ENCODE data around the gene ASPSCR1. TPM values are rescaled to one million over a fixed set of nuclear protein-coding genes. Genes with fewer than 3 reads are reported as not detected.

ASPSCR1 gene
- total and polyA plus RNA-seq, 10 of the 15 experiments (the other 5 are each of a cell fraction or from before 2014, with no cell fraction given): 1.5 to 48.4 (median 25.4) TPM

GRCh38 chr17:82058855-82059249, 81.4 kb downstream of the ASPSCR1 start:
- Histone ChIP-seq H3K9me3 (replicated peaks; ENCODE audit: control insufficient read depth, insufficient read depth, low read length) (no peaks in the 10 kb centered on the region), H4K20me1 (ENCODE audit: control insufficient read depth, insufficient read depth) (no peaks in the 10 kb centered on the region), H3K36me3 (ENCODE audit: control insufficient read depth in 2 of 2, insufficient read depth in 2 of 2, low read length in 1 of 2) (peaks cover 3 to 36% of the 10 kb centered on the region in 2 experiments), H3K27ac (ENCODE audit: control insufficient read depth, insufficient read depth) (no peak overlapping the region), H2AFZ (ENCODE audit: control insufficient read depth, low read depth, low read length) (no peak overlapping the region), H3K4me1 (ENCODE audit: control insufficient read depth, insufficient read depth, low read length) (no peaks in the 10 kb centered on the region; the same call in 1 of the 2 replicates), H3K4me2 (ENCODE audit: control insufficient read depth, insufficient read depth) (no peak overlapping the region), H3K4me3 (no peak overlapping the region), H3K9ac (ENCODE audit: control insufficient read depth, insufficient read depth, low read length) (no peak overlapping the region), H3K27me3 (replicated peaks in 1 of 2; ENCODE audit: control insufficient read depth in 2 of 2, insufficient read depth in 2 of 2, low read length in 1 of 2) (no peaks in the 10 kb centered on the region), H3K79me2 (ENCODE audit: control insufficient read depth, insufficient read depth, low read length) (no peaks in the 10 kb centered on the region; the same call in 1 of the 2 replicates)
- SMC1A ChIA-PET (ENCODE audit: uncharacterized antibody, unreplicated experiment): no interaction called here
- intact Hi-C loops (cut with micrococcal nuclease; ENCODE audit: unreplicated experiment) (no loop called here), in situ Hi-C loops (cut with MboI) (no loop called here)
- ATAC-seq (no peak), FAIRE-seq (no peak), DNase-seq (ENCODE audit: low read depth, low spot score) (no peak)
- POLR2A ChIA-PET: interaction anchor here (0.6 kb wide), 1 partner anchor 133 kb away, joined by 3 read pairs; no protein-coding TSS in a partner anchor
- peak; percentile 51 for TF ChIP-seq POLR2A (IDR thresholded peaks at IDR 0.05; ENCODE audit: low read depth, low read length)
- TF ChIP-seq KDM1A (IDR thresholded peaks at IDR 0.05; ENCODE audit: borderline replicate concordance): no peak
- no TSS peak for BruUV-seq (replicated peaks)
- RAD21 ChIA-PET (ENCODE audit: unreplicated experiment): no interaction called here
- 88% methylated on average over 10 of the region's 10 CpGs for WGBS (ENCODE audit: insufficient coverage, insufficient replicate concordance, low lambda C conversion rate, missing lambda C conversion rate)
- CTCF ChIA-PET: no interaction called here

- no TSS peak for BruUV-seq (replicated peaks)
- Histone ChIP-seq H3K4me3 (no peak overlapping the region), H3K9ac (ENCODE audit: control insufficient read depth, insufficient read depth, low read length) (no peak overlapping the region), H2AFZ (ENCODE audit: control insufficient read depth, low read depth, low read length) (no peak overlapping the region), H3K36me3 (ENCODE audit: control insufficient read depth in 2 of 2, insufficient read depth in 2 of 2, low read length in 1 of 2) (peaks cover 3 to 36% of the 10 kb centered on the region in 2 experiments), H3K27me3 (replicated peaks in 1 of 2; ENCODE audit: control insufficient read depth in 2 of 2, insufficient read depth in 2 of 2, low read length in 1 of 2) (no peaks in the 10 kb centered on the region), H3K79me2 (ENCODE audit: control insufficient read depth, insufficient read depth, low read length) (peaks cover 3% of the 10 kb centered on the region), H3K4me2 (ENCODE audit: control insufficient read depth, insufficient read depth) (no peak overlapping the region), H3K27ac (ENCODE audit: control insufficient read depth, insufficient read depth) (no peak overlapping the region), H3K9me3 (replicated peaks; ENCODE audit: control insufficient read depth, insufficient read depth, low read length) (no peaks in the 10 kb centered on the region), H3K4me1 (ENCODE audit: control insufficient read depth, insufficient read depth, low read length) (peaks cover 4% of the 10 kb centered on the region), H4K20me1 (ENCODE audit: control insufficient read depth, insufficient read depth) (no peaks in the 10 kb centered on the region)
- RAD21 ChIA-PET (ENCODE audit: unreplicated experiment): no interaction called here
- SMC1A ChIA-PET (ENCODE audit: uncharacterized antibody, unreplicated experiment): no interaction called here
- in situ Hi-C loops (cut with MboI): no loop called here
- CTCF ChIA-PET: interaction anchor here (1.1 kb wide), 1 partner anchor 22 kb away, joined by 3 read pairs; the partner anchor contains the start of gene DCXR
- TF ChIP-seq RCOR1 (conservative IDR thresholded peaks at IDR 0.05; ENCODE audit: low read depth, low read length) (no peak), POLR2A (IDR thresholded peaks at IDR 0.05; ENCODE audit: low read depth, low read length) (peak; percentile 43; the same call in 1 of the 2 replicates), CBX3 (IDR thresholded peaks at IDR 0.05; ENCODE audit: borderline replicate concordance, low read depth) (no peak)
- DNase-seq (ENCODE audit: low read depth, low spot score): no peak
- intact Hi-C loops (cut with micrococcal nuclease; ENCODE audit: unreplicated experiment): no loop called here
- POLR2A ChIA-PET: interaction anchor here (0.6 kb wide), 1 partner anchor 134 kb away, joined by 3 read pairs; no protein-coding TSS in a partner anchor
- ATAC-seq: no peak
- 73% methylated on average over 19 of the region's 19 CpGs for WGBS (ENCODE audit: insufficient coverage, insufficient replicate concordance, low lambda C conversion rate, missing lambda C conversion rate)
- no peak for FAIRE-seq
These were observed 82.0 kb downstream of the ASPSCR1 start for GRCh38 chr17:82059272-82060000.
